HG02885 (cell line): ENCODE data around the gene PRKAA1.
"Not testable (repeated sequence)": the region's sequence is repeated elsewhere in the genome, so short reads cannot be mapped to it uniquely, and the experiment has no call there.

Experiments
- ATAC-seq: cut with Tn5 transposase; IDR thresholded peaks from one replicate; pipeline ENCODE4 v1.9.1; 2021; ENCODE audit warnings: mild to moderate bottlenecking; ENCODE audit not compliant: unreplicated experiment, poor library complexity

PRKAA1 gene

GRCh38 chr5:40736103-40736875, 61.9 kb downstream of the PRKAA1 start:
- peak; percentile 87 for ATAC-seq

GRCh38 chr5:40735609-40736008, 62.6 kb downstream of the PRKAA1 start:
- no peak for ATAC-seq

- no peak for ATAC-seq
Observed at GRCh38 chr5:40734986-40735385, 63.2 kb downstream of the PRKAA1 start.

- ATAC-seq = no peak
Observed at GRCh38 chr5:40733879-40734563, 64.2 kb downstream of the PRKAA1 start.

GRCh38 chr5:40733434-40733833, 64.7 kb downstream of the PRKAA1 start:
- no peak for ATAC-seq

GRCh38 chr5:40722497-40722911, 75.7 kb downstream of the PRKAA1 start:
- ATAC-seq = not testable (repeated sequence)

GRCh38 chr5:40720069-40720468, 78.1 kb downstream of the PRKAA1 start:
- no peak for ATAC-seq

GRCh38 chr5:40717281-40717680, 80.9 kb downstream of the PRKAA1 start:
- ATAC-seq = no peak

GRCh38 chr5:40716590-40716989, 81.6 kb downstream of the PRKAA1 start:
- ATAC-seq = no peak

GRCh38 chr5:40716000-40716399, 82.2 kb downstream of the PRKAA1 start:
- no peak for ATAC-seq

- ATAC-seq = no peak
Observed at GRCh38 chr5:40714001-40714400, 84.2 kb downstream of the PRKAA1 start.

GRCh38 chr5:40710575-40710974, 87.6 kb downstream of the PRKAA1 start:
- ATAC-seq = not testable (repeated sequence)
